Measurements from ENCODE around the gene TUT1. TPM values are rescaled to one million over a fixed set of nuclear protein-coding genes. Genes with fewer than 3 reads are reported as not detected.

Gene TUT1
- total and polyA plus RNA-seq, 2 experiments from 2014 or later: 12.8 to 22.2 TPM

GRCh38 chr11:62558669-62559068 is 32.7 kb downstream of the TUT1 start:
- Histone ChIP-seq H3K27me3 (ENCODE audit: insufficient read depth) (no peaks in the 10 kb centered on the region), H2AFZ (no peak overlapping the region), H3K36me3 (ENCODE audit: insufficient read depth) (peaks cover 36% of the 10 kb centered on the region), H3K4me3 (no peak overlapping the region), H3K79me2 (replicated peaks; ENCODE audit: insufficient read depth) (peaks cover 28% of the 10 kb centered on the region), H3K4me2 (no peak overlapping the region), H3K4me1 (ENCODE audit: insufficient read depth) (peaks cover 64% of the 10 kb centered on the region), H4K20me1 (replicated peaks; ENCODE audit: insufficient read depth) (peaks cover 44% of the 10 kb centered on the region), H3F3A (replicated peaks; ENCODE audit: low read depth) (peaks cover 68% of the 10 kb centered on the region), H3K27ac (ENCODE audit: low read depth) (peak overlapping the region; percentile 92), H3K9me2 (ENCODE audit: insufficient read depth) (no peaks in the 10 kb centered on the region)
- no peaks in the 10 kb centered on the region; the same call in 2 of the 3 replicates for H3K9me3 Mint-ChIP-seq
- H3K27me3 Mint-ChIP-seq (ENCODE audit: insufficient read depth, low read depth, poor library complexity): peaks cover 30% of the 10 kb centered on the region
- TF ChIP-seq ZNF114 (CRISPR knock-in tag; IDR thresholded peaks at IDR 0.05): no peak
- H3K36me3 Mint-ChIP-seq (ENCODE audit: low read depth): peaks cover 79% of the 10 kb centered on the region
- ATAC-seq (no peak), DNase-seq (ENCODE audit: low spot score) (no peak)
- H3K4me3 Mint-ChIP-seq: no peak overlapping the region
- no peak overlapping the region for H3K27ac Mint-ChIP-seq
- H3K4me1 Mint-ChIP-seq: peaks cover 67% of the 10 kb centered on the region

GRCh38 chr11:62556875-62557631 is 34.3 kb downstream of the TUT1 start:
- H3K4me3 ChIP-seq: no peak overlapping the region
- peaks cover 39% of the 10 kb centered on the region for H4K20me1 ChIP-seq (replicated peaks; ENCODE audit: insufficient read depth)
- H3K4me2 ChIP-seq: peak overlapping the region; percentile 50; the same call in 1 of the 2 replicates
- DNase-seq (ENCODE audit: low spot score): no peak
- H3F3A ChIP-seq (replicated peaks; ENCODE audit: low read depth): peaks cover 64% of the 10 kb centered on the region
- ATAC-seq: no peak
- H3K36me3 Mint-ChIP-seq (ENCODE audit: low read depth): peaks cover 64% of the 10 kb centered on the region
- H3K79me2 ChIP-seq (replicated peaks; ENCODE audit: insufficient read depth): peaks cover 25% of the 10 kb centered on the region
- H3K27me3 Mint-ChIP-seq (ENCODE audit: insufficient read depth, low read depth, poor library complexity): peaks cover 36% of the 10 kb centered on the region
- H3K27ac Mint-ChIP-seq: peak overlapping the region; percentile 96
- no peaks in the 10 kb centered on the region; the same call in 2 of the 3 replicates for H3K9me3 Mint-ChIP-seq
- peak overlapping the region; percentile 88 for H3K27ac ChIP-seq (ENCODE audit: low read depth)
- H3K27me3 ChIP-seq (ENCODE audit: insufficient read depth): no peaks in the 10 kb centered on the region
- H3K4me1 ChIP-seq (ENCODE audit: insufficient read depth): peaks cover 66% of the 10 kb centered on the region
- no peak overlapping the region for H2AFZ ChIP-seq
- peak overlapping the region; percentile 24; the same call in 1 of the 3 replicates for H3K4me3 Mint-ChIP-seq
- H3K9me2 ChIP-seq (ENCODE audit: insufficient read depth): no peaks in the 10 kb centered on the region
- peaks cover 71% of the 10 kb centered on the region for H3K4me1 Mint-ChIP-seq
- peaks cover 29% of the 10 kb centered on the region for H3K36me3 ChIP-seq (ENCODE audit: insufficient read depth)
- TF ChIP-seq EZH2 (IDR thresholded peaks at IDR 0.05; ENCODE audit: low read depth, unreplicated experiment) (no peak), ZNF331 (CRISPR knock-in tag; IDR thresholded peaks at IDR 0.05; ENCODE audit: low read depth) (no peak), ZNF462 (CRISPR knock-in tag; IDR thresholded peaks at IDR 0.05) (no peak), ETS1 (IDR thresholded peaks at IDR 0.05) (no peak), STAT1 (IDR thresholded peaks at IDR 0.05; ENCODE audit: unreplicated experiment) (no peak), ZNF114 (CRISPR knock-in tag; IDR thresholded peaks at IDR 0.05) (no peak), POLR2AphosphoS5 (IDR thresholded peaks at IDR 0.05; ENCODE audit: low read depth) (no peak), REST (IDR thresholded peaks at IDR 0.05; ENCODE audit: unreplicated experiment) (no peak), JUNB (IDR thresholded peaks at IDR 0.05; ENCODE audit: unreplicated experiment) (no peak), EZH2phosphoT487 (IDR thresholded peaks at IDR 0.05; ENCODE audit: unreplicated experiment) (no peak)

Data from GM23338 (cell line).